ENCODE data around the gene SRSF6. TPM values are rescaled to one million over a fixed set of nuclear protein-coding genes. Genes with fewer than 3 reads are reported as not detected.
"Not testable (repeated sequence)": the region's sequence is repeated elsewhere in the genome, so short reads cannot be mapped to it uniquely, and the experiment has no call there.

Gene SRSF6
- 70.8 and 72.0 TPM in 2 replicates for total RNA-seq (ENCODE audit: low replicate concordance)

DNA sequence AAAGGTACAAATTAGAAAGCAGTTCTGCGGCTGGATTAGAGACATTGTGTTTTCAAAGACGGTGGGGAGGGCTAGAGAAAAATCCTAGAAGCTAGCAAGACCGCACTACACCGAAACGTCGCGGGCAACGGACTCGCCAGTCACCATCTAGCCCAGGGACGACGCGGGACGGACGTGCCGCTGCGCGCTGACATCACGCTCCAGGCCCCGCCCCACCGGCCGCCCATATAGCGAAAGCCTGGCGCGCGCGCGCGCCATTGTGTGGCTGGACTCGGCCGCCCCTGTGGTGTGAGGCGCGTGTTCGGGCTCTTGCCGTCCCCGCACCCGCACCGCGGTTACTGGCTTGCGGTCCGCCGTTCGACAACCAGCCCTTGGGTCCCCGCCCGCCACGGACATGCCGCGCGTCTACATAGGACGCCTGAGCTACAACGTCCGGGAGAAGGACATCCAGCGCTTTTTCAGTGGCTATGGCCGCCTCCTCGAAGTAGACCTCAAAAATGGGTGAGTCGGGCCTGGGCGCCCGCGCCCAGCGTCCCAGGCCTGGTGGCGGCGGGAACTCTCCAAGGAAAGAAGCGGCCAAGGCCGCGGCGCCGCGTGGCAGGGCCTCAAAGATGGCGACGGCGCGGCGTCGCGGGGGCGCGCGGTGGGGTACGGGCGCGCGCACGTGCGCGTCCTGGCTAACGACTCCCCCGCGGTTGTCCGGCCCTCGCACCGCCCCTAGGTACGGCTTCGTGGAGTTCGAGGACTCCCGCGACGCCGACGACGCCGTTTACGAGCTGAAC is at the start of gene SRSF6:
Gene SRSF6 (plus strand): TSS at position 257 of the 782 bp plus-strand sequence. CDS start 138 bp downstream, at position 395.
- TF ChIP-seq, protein P1, sequence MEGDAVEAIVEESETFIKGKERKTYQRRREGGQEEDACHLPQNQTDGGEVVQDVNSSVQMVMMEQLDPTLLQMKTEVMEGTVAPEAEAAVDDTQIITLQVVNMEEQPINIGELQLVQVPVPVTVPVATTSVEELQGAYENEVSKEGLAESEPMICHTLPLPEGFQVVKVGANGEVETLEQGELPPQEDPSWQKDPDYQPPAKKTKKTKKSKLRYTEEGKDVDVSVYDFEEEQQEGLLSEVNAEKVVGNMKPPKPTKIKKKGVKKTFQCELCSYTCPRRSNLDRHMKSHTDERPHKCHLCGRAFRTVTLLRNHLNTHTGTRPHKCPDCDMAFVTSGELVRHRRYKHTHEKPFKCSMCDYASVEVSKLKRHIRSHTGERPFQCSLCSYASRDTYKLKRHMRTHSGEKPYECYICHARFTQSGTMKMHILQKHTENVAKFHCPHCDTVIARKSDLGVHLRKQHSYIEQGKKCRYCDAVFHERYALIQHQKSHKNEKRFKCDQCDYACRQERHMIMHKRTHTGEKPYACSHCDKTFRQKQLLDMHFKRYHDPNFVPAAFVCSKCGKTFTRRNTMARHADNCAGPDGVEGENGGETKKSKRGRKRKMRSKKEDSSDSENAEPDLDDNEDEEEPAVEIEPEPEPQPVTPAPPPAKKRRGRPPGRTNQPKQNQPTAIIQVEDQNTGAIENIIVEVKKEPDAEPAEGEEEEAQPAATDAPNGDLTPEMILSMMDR (IDR thresholded peaks at IDR 0.05; ENCODE audit: insufficient read depth, low read length) = no peak
- H3K4me3 ChIP-seq (ENCODE audit: low read depth, low read length) = peak within 1 kb of the TSS; percentile 92
- DNase-seq (ENCODE audit: low read depth) = peak; percentile 89

DNA sequence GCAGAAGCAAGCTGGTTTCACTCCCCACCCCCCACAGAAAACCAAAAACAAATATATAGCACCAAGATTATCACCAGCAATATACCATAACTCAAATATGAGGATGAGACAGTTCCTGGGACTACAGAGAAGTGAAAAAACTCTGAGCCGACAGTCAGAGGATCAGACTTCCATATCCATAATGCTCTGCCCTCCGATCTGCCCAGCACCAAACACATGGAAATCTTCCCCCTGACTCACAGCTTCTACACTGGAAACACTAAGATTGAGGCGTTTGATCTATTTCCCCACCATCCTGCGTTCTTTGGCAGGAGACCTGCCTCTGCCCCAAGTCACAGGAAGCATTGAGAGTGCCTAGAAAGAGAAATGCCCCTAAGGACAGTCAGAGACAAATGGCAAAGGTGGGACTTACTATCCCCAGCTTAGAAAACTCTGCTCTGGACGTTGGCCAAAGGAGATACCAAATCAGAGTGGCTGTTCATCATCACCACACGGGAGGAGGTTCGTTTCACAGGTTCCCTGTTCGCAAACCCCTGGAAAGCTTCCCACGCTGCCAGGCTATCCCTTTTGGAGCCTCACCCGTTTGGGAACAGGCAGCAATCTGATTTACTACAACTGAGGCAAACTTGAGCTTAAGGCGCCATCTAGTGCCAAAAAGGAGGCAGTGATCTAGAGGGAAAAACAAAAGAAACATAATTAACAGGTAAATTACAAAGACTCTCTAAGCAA is 48.7 kb upstream of the SRSF6 start:
- no peak overlapping the region for H3K4me3 ChIP-seq (ENCODE audit: low read depth, low read length)
- TF ChIP-seq, protein P1 (IDR thresholded peaks at IDR 0.05; ENCODE audit: insufficient read depth, low read length) = peak; percentile 78
- peak; percentile 75 for DNase-seq (ENCODE audit: low read depth)

DNA sequence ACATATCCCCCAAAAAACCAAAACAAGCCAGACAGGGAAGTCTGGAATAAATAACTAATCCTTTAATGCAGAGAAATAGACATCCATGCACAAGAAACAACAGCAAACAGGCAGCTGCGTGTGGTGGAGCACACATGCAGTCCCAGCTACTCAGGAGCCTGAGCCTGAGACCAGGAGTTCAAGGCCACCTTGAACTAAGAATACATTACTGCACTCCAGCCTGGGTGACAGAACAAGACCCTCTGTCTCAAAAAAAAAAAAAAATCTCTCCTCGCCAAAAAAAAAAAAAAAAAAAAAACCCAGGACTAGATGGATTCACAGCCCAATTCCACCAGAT is 48.2 kb upstream of the SRSF6 start:
- no peak for DNase-seq (ENCODE audit: low read depth)
- TF ChIP-seq, protein P1 (IDR thresholded peaks at IDR 0.05; ENCODE audit: insufficient read depth, low read length) = no peak
- H3K4me3 ChIP-seq (ENCODE audit: low read depth, low read length) = no peak overlapping the region

DNA sequence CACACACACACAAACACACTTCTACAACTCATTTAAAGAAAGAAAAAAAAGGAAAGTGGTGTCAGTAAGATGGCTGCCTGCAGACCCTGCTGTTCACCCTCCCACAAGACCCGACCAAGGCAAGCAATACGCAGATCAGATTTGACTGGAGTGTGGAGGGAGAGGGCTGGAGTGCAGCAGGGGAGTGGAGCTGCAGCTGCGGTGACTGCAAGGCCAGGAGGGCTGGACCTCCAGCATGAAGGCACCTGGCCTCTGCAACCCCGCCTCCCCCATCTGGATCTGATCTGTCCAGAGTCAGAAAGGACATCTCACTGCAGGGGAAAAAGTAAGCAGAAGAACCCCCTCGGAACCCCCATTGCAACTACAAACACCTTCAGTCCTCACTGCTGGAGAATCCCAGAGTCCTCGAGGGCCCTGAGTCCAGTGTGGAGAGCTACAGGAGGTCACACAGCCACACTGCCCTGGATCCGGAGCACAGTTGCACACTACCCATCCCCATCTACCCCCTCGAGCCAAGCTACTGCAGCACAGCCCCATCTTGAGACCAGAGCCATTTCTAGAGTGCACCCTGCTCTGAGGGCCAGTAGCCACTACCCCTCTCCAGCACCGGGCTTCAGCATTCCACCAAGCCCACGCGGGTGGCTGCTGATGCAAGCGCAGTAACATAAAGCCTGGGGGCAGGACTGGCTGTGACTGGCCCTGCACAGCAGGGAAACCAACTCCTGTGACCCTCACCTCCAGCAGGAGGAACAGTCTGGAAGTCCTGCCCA is 41.9 kb upstream of the SRSF6 start:
- no peak overlapping the region for H3K4me3 ChIP-seq (ENCODE audit: low read depth, low read length)
- TF ChIP-seq, protein P1 (IDR thresholded peaks at IDR 0.05; ENCODE audit: insufficient read depth, low read length) = no peak
- DNase-seq (ENCODE audit: low read depth) = no peak

DNA sequence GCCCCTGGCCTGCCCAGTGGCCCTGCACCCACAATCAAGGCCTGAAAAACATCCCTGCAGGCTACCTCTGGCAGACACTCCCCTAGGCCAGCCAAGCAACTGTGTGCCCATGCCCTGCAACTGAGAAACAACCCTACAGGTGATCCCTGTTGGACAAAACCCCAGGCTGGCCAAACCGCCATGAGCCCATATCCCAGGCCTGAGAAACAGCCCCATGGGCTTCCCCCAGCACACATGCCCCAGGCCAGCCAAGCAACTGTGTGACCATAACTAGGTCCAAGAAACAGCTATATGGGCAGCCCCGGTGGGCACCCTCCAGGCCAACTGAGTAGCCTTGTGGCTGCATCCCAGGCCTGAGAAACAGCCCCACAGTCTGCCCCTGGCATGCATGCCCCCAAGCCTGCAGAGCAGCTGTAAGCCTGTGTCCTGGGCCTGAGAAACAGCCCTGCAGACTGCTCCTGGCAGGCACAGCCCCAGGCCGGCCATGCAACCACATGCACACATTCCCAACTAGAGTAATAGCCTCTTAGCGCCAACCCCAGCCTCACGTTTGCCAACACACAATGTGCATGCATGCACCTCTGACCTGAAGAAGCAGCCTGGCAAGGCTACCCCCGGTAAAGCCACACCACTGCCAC is 41.0 kb upstream of the SRSF6 start:
- no peak overlapping the region for H3K4me3 ChIP-seq (ENCODE audit: low read depth, low read length)
- no peak for DNase-seq (ENCODE audit: low read depth)
- TF ChIP-seq, protein P1 (IDR thresholded peaks at IDR 0.05; ENCODE audit: insufficient read depth, low read length) = no peak

DNA sequence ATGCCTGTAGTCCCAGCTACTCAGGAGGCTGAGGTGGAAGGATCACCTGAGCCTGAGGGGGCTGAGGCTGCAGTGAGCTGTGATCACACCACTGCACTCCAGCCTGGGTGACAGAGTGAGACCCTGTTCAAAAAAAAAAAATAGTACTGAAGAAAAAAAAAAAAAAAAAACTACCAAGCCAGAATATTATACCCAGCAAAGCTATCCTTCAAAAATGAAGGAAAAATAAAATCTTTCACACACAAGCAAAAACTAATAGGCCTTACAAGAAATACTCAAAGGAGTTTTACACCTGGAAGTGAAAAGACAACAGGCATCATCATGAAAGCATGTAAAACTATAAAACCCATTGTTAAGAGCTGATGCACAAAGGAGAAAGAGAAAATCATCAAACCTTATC is 37.5 kb upstream of the SRSF6 start:
- TF ChIP-seq, protein P1 (IDR thresholded peaks at IDR 0.05; ENCODE audit: insufficient read depth, low read length) = no peak
- no peak for DNase-seq (ENCODE audit: low read depth)
- no peak overlapping the region for H3K4me3 ChIP-seq (ENCODE audit: low read depth, low read length)

DNA sequence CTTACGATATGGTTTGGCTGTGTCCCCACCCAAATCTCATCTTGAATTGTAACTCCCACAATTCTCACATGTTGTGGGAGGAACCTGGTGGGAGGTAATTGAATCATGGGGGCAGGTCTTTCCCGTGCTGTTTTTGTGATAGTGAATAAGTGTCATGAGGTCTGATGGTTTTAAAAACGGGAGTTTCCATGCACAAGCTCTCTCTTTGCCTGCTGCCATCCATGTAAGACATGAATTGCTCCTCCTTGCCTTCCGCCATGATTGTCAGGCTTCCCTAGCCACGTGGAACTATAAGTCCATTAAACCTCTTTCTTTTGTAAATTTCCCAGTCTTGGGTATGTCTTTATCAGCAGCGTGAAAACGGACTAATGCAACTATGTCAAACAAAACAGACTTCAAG is 36.8 kb upstream of the SRSF6 start:
- not testable (repeated sequence) for H3K4me3 ChIP-seq (ENCODE audit: low read depth, low read length); DNase-seq (ENCODE audit: low read depth)
